GM23248 (cell line): ENCODE results near the gene URB1. TPM values are rescaled to one million over a fixed set of nuclear protein-coding genes. Genes with fewer than 3 reads are reported as not detected.
A peak's percentile ranks its signal among the peaks of the same experiment; 100 is the strongest.
"Not testable (repeated sequence)": the region's sequence is repeated elsewhere in the genome, so short reads cannot be mapped to it uniquely, and the experiment has no call there.

Experiments
- DNase-seq: peaks from one replicate; pipeline ENCODE4 v3.0.0-alpha.2; 2015
- H2AFZ ChIP-seq: fragments of 200-600 bp; sonication (generic); 2 replicates; pipeline ENCODE4 v1.6.1; 2016; ENCODE audit warnings: antibody characterized with exemption
- H3F3A ChIP-seq: fragments of 200-600 bp; sonication (generic); 2 replicates; pipeline ENCODE4 v1.6.1; 2016; ENCODE audit warnings: mild to moderate bottlenecking, antibody characterized with exemption, mixed run types; ENCODE audit not compliant: insufficient read depth
- H3K27ac ChIP-seq: fragments of 200-600 bp; sonication (generic); 2 replicates; pipeline ENCODE4 v1.5.1; 2016; ENCODE audit warnings: mild to moderate bottlenecking
- H3K27me3 ChIP-seq: fragments of 200-600 bp; sonication (generic); replicated peaks from 2 replicates; pipeline ENCODE4 v1.6.1; 2016; ENCODE audit warnings: mild to moderate bottlenecking; ENCODE audit not compliant: insufficient read depth
- H3K36me3 ChIP-seq: fragments of 200-600 bp; sonication (generic); 2 replicates; pipeline ENCODE4 v1.6.1; 2016; ENCODE audit warnings: low read depth, mild to moderate bottlenecking
- H3K4me1 ChIP-seq: fragments of 200-600 bp; sonication (generic); 2 replicates; pipeline ENCODE4 v1.6.1; 2016; ENCODE audit warnings: mild to moderate bottlenecking; ENCODE audit not compliant: insufficient read depth
- H3K4me2 ChIP-seq: fragments of 200-600 bp; sonication (generic); one replicate; pipeline ENCODE4 v1.6.1; 2016; ENCODE audit warnings: mild to moderate bottlenecking; ENCODE audit not compliant: unreplicated experiment
- H3K4me3 ChIP-seq: fragments of 200-600 bp; sonication (generic); 2 replicates; pipeline ENCODE4 v1.5.1; 2016; ENCODE audit warnings: mild to moderate bottlenecking
- H3K79me2 ChIP-seq: fragments of 200-600 bp; sonication (generic); 2 replicates; pipeline ENCODE4 v1.6.1; 2016; ENCODE audit warnings: mild to moderate bottlenecking; ENCODE audit not compliant: insufficient read depth
- H3K9ac ChIP-seq: fragments of 200-600 bp; sonication (generic); 2 replicates; pipeline ENCODE4 v1.6.1; 2016; ENCODE audit warnings: mild to moderate bottlenecking
- H3K9me2 ChIP-seq: fragments of 200-600 bp; sonication (generic); 2 replicates; pipeline ENCODE4 v1.6.1; 2016; ENCODE audit warnings: mixed run types, mild to moderate bottlenecking, moderate library complexity; ENCODE audit not compliant: insufficient read depth
- H3K9me3 ChIP-seq: fragments of 200-600 bp; sonication (generic); one replicate; pipeline ENCODE4 v1.6.1; 2017; ENCODE audit warnings: low read depth
- H4K20me1 ChIP-seq: fragments of 200-600 bp; sonication (generic); 2 replicates; pipeline ENCODE4 v1.6.0; 2016; ENCODE audit not compliant: insufficient read depth
- EZH2 ChIP-seq: fragments of 200-600 bp; sonication (generic); IDR thresholded peaks from 2 replicates; pipeline ENCODE4 v1.6.1; 2018; ENCODE audit warnings: antibody characterized with exemption, mild to moderate bottlenecking; ENCODE audit not compliant: insufficient read depth, poor library complexity, severe bottlenecking
- EZH2phosphoT487 ChIP-seq: fragments of 200-600 bp; sonication (generic); IDR thresholded peaks from 2 replicates; pipeline ENCODE4 v1.6.1; 2018; ENCODE audit warnings: antibody characterized with exemption, moderate library complexity, mild to moderate bottlenecking, low read depth; ENCODE audit not compliant: insufficient read depth
- WGBS, 2 experiments: methylation state at CpG; one replicate each; pipeline ENCODE4 v1.1.6; 2015 to 2017; ENCODE audit warnings: low lambda C conversion rate in 2 of 2, low coverage in 1 of 2; ENCODE audit errors: missing lambda C conversion rate in 2 of 2; 5-methylcytosine and 5-hydroxymethylcytosine counted together
- in situ Hi-C: fragments of 300-500 bp; cut with MboI; formaldehyde crosslinking; loops from 2 replicates; pipeline ENCODE4 v1.15.0; 2020
- polyA plus RNA-seq: library from polyadenylated mRNA; unstranded; fragments of >200 nt; fragmentation: Nextera tagmentation; extraction: Ambion mirVana; gene quantifications from 2 replicates; pipeline ENCODE4 v1.2.1, GENCODE V29; 2016
- total RNA-seq: library from RNA; depleted of rRNA; stranded (reverse); fragments of >200 nt; shearing (Covaris generic); gene quantifications from 2 replicates; pipeline ENCODE4 v1.2.3, GENCODE V29; 2014

The URB1 gene
- total and polyA plus RNA-seq, 2 experiments from 2014 or later = 4.9 to 15.7 TPM

GRCh38 chr21:32370998-32371766 is 21.6 kb downstream of the URB1 start:
- peaks cover 22% of the 10 kb centered on the region for H3F3A ChIP-seq
- WGBS, 2 experiments = 92 to 96% methylated on average over 6 of the region's 6 CpGs
- H3K4me1 ChIP-seq = peaks cover 16% of the 10 kb centered on the region
- peak overlapping the region; percentile 53 for H3K4me2 ChIP-seq
- TF ChIP-seq EZH2phosphoT487 (no peak), EZH2 (no peak)
- peaks cover 47% of the 10 kb centered on the region for H3K36me3 ChIP-seq
- peak overlapping the region; percentile 82 for H3K27ac ChIP-seq
- no peaks in the 10 kb centered on the region for H3K27me3 ChIP-seq
- H3K9me2 ChIP-seq = no peaks in the 10 kb centered on the region
- peaks cover 43% of the 10 kb centered on the region for H3K79me2 ChIP-seq
- peak overlapping the region; percentile 55 for H3K9ac ChIP-seq
- DNase-seq = peak; percentile 6
- H3K9me3 ChIP-seq = no peaks in the 10 kb centered on the region
- in situ Hi-C loops = no loop called here
- H2AFZ ChIP-seq = peak overlapping the region; percentile 11; the same call in 1 of the 2 replicates
- peak overlapping the region; percentile 16; the same call in 1 of the 2 replicates for H3K4me3 ChIP-seq
- H4K20me1 ChIP-seq = no peaks in the 10 kb centered on the region

GRCh38 chr21:32368961-32369360 is 23.9 kb downstream of the URB1 start:
- H3F3A ChIP-seq = peaks cover 22% of the 10 kb centered on the region
- peaks cover 53% of the 10 kb centered on the region for H3K36me3 ChIP-seq
- H3K9me2 ChIP-seq, DNase-seq, H3K27me3 ChIP-seq, H2AFZ ChIP-seq, H3K4me2 ChIP-seq, H3K9ac ChIP-seq, H3K27ac ChIP-seq, H3K4me3 ChIP-seq, in situ Hi-C loops, H3K9me3 ChIP-seq, H4K20me1 ChIP-seq: not testable (repeated sequence)
- WGBS, 2 experiments = 94 to 95% methylated on average over 1 of the region's 1 CpG
- H3K4me1 ChIP-seq = peaks cover 16% of the 10 kb centered on the region
- H3K79me2 ChIP-seq = peaks cover 43% of the 10 kb centered on the region

- H3K9me2 ChIP-seq = no peaks in the 10 kb centered on the region
- TF ChIP-seq EZH2phosphoT487 (no peak), EZH2 (no peak)
- no peak overlapping the region for H2AFZ ChIP-seq
- no peak overlapping the region for H3K9ac ChIP-seq
- no peaks in the 10 kb centered on the region for H3K27me3 ChIP-seq
- peaks cover 58% of the 10 kb centered on the region for H3K36me3 ChIP-seq
- no peak overlapping the region for H3K4me3 ChIP-seq
- H3K9me3 ChIP-seq = no peaks in the 10 kb centered on the region
- no peaks in the 10 kb centered on the region for H4K20me1 ChIP-seq
- H3K27ac ChIP-seq = no peak overlapping the region
- H3K4me1 ChIP-seq = peaks cover 16% of the 10 kb centered on the region
- 89 to 91% methylated on average over 9 of the region's 9 CpGs for WGBS, 2 experiments
- H3F3A ChIP-seq = peaks cover 22% of the 10 kb centered on the region
- H3K4me2 ChIP-seq = no peak overlapping the region
- in situ Hi-C loops = no loop called here
- peaks cover 49% of the 10 kb centered on the region for H3K79me2 ChIP-seq
- DNase-seq = no peak
These were observed 24.4 kb downstream of the URB1 start for GRCh38 chr21:32368386-32368785.

- H3K4me3 ChIP-seq = no peak overlapping the region
- in situ Hi-C loops = no loop called here
These were observed 25.7 kb downstream of the URB1 start for GRCh38 chr21:32367158-32367557.

More at GRCh38 chr21:32367158-32367557, 25.7 kb downstream of the URB1 start:
- H3K4me2 ChIP-seq = no peak overlapping the region
- no peaks in the 10 kb centered on the region for H3K9me2 ChIP-seq
- no peak overlapping the region for H3K27ac ChIP-seq
- H3K4me1 ChIP-seq = peaks cover 13% of the 10 kb centered on the region
- peaks cover 62% of the 10 kb centered on the region for H3K36me3 ChIP-seq
- H2AFZ ChIP-seq = no peak overlapping the region
- peak; percentile 25 for DNase-seq
- TF ChIP-seq EZH2phosphoT487 (no peak), EZH2 (no peak)
- 100% methylated on average over 1 of the region's 1 CpG for WGBS, 2 experiments
- no peaks in the 10 kb centered on the region for H4K20me1 ChIP-seq
- H3F3A ChIP-seq = peaks cover 15% of the 10 kb centered on the region
- no peaks in the 10 kb centered on the region for H3K27me3 ChIP-seq
- no peaks in the 10 kb centered on the region for H3K9me3 ChIP-seq
- H3K9ac ChIP-seq = no peak overlapping the region
- H3K79me2 ChIP-seq = peaks cover 51% of the 10 kb centered on the region
